SK-N-SH (cell line): Measurements from ENCODE around the gene EIF5. TPM values are rescaled to one million over a fixed set of nuclear protein-coding genes. Genes with fewer than 3 reads are reported as not detected.

Experiments used
- CTCF ChIA-PET: fragments of 300-600, 350-600 bp; formaldehyde crosslinking; extraction: SDS; loops from one replicate; lab custom pipeline; 2021; lab: Yijun Ruan, JAX
- POLR2A ChIA-PET: fragments of 350-600 bp; sonication (Branson Sonifier 250); formaldehyde crosslinking; extraction: SDS; loops from one replicate; lab custom pipeline; 2020; ENCODE audit warnings: antibody characterized with exemption, inconsistent platforms; lab: Yijun Ruan, JAX
- DNase-seq: peaks from one replicate; pipeline ENCODE4 v3.0.0; 2012
- H2AFZ ChIP-seq: fragments of 200-600 bp; sonication (generic); 2 replicates; pipeline ENCODE4 v1.8.1; 2016; ENCODE audit warnings: antibody characterized with exemption, mild to moderate bottlenecking, low read depth
- H3F3A ChIP-seq: fragments of 200-600 bp; sonication (generic); replicated peaks from 2 replicates; pipeline ENCODE3; 2016; ENCODE audit warnings: antibody characterized with exemption, mild to moderate bottlenecking; ENCODE audit not compliant: insufficient read depth
- H3K27ac ChIP-seq, 2 experiments: fragments of 200-500 bp in 1 of 2; fragments of 200-600 bp in 1 of 2; sonication (Bioruptor generic) in 1 of 2; sonication (generic), shearing (Covaris generic) in 1 of 2; 2 replicates each; pipeline versions ENCODE4 v1.5.1 to v1.6.1; 2014 to 2016; ENCODE audit warnings: low read depth in 2 of 2, inconsistent platforms in 1 of 2, low read length in 1 of 2, mild to moderate bottlenecking in 1 of 2, mixed read lengths in 1 of 2
- H3K27me3 ChIP-seq: fragments of 200-600 bp; sonication (generic), shearing (Covaris generic); 2 replicates; pipeline ENCODE4 v1.6.1; 2016; ENCODE audit warnings: mixed run types; ENCODE audit not compliant: insufficient read depth
- H3K36me3 ChIP-seq, 2 experiments: fragments of 200-500 bp in 1 of 2; fragments of 200-600 bp in 1 of 2; sonication (Bioruptor generic) in 1 of 2; sonication (generic) in 1 of 2; replicated peaks in 1 of 2; 2 replicates each; pipeline versions ENCODE3 to v1.5.1; 2014 to 2016; ENCODE audit warnings: low read length in 1 of 2, mild to moderate bottlenecking in 1 of 2; ENCODE audit not compliant: insufficient read depth in 2 of 2, control insufficient read depth in 1 of 2
- H3K4me1 ChIP-seq, 2 experiments: fragments of 200-500 bp in 1 of 2; fragments of 200-600 bp in 1 of 2; sonication (Bioruptor generic) in 1 of 2; sonication (generic), shearing (Covaris generic) in 1 of 2; 2 replicates each; pipeline versions ENCODE4 v1.5.1 to v1.6.1; 2014 to 2016; ENCODE audit warnings: low read depth in 1 of 2, low read length in 1 of 2, mixed run types in 1 of 2; ENCODE audit not compliant: insufficient read depth in 2 of 2, control insufficient read depth in 1 of 2
- H3K4me2 ChIP-seq: fragments of 200-600 bp; sonication (generic), shearing (Covaris generic); 2 replicates; pipeline ENCODE4 v1.6.1; 2017; ENCODE audit warnings: mixed run types
- H3K4me3 ChIP-seq, 2 experiments: fragments of 200-500 bp in 1 of 2; fragments of 200-600 bp in 1 of 2; sonication (Bioruptor generic) in 1 of 2; sonication (generic), shearing (Covaris generic) in 1 of 2; 2 replicates each; pipeline versions ENCODE4 v1.5.1 to v1.8.1; 2014 to 2016; ENCODE audit warnings: low read depth in 2 of 2, inconsistent platforms in 1 of 2, low read length in 1 of 2, mild to moderate bottlenecking in 1 of 2, mixed read lengths in 1 of 2, moderate library complexity in 1 of 2
- H3K79me2 ChIP-seq: fragments of 200-600 bp; sonication (generic); 2 replicates; pipeline ENCODE4 v1.8.1; 2017; ENCODE audit warnings: mild to moderate bottlenecking; ENCODE audit not compliant: insufficient read depth
- H3K9ac ChIP-seq: fragments of 200-600 bp; sonication (generic); 2 replicates; pipeline ENCODE4 v1.6.1; 2017; ENCODE audit warnings: mixed run types
- H3K9me2 ChIP-seq: fragments of 200-600 bp; sonication (generic); 2 replicates; pipeline ENCODE4 v1.6.1; 2017; ENCODE audit warnings: mixed run types
- H3K9me3 ChIP-seq: fragments of 200-600 bp; sonication (generic); 2 replicates; pipeline ENCODE4 v1.6.1; 2017; ENCODE audit warnings: mixed run types, mild to moderate bottlenecking, moderate library complexity
- H4K20me1 ChIP-seq: fragments of 200-600 bp; sonication (generic); 2 replicates; pipeline ENCODE4 v1.6.1; 2017; ENCODE audit warnings: mild to moderate bottlenecking, mixed run types; ENCODE audit not compliant: insufficient read depth
- CHD2 ChIP-seq: fragments of 150-350 bp; IDR thresholded peaks from 2 replicates; pipeline ENCODE4 v1.6.1; 2018; ENCODE audit warnings: low read length; ENCODE audit not compliant: partially characterized antibody
- EZH2phosphoT487 ChIP-seq: fragments of 200-600 bp; sonication (generic); IDR thresholded peaks from 2 replicates; pipeline ENCODE4 v1.6.1; 2017; ENCODE audit warnings: low read depth, mixed run types, mild to moderate bottlenecking, antibody characterized with exemption, moderate library complexity, borderline replicate concordance
- FOSL2 ChIP-seq: IDR thresholded peaks from 2 replicates; pipeline ENCODE4 v1.4.0; 2012; ENCODE audit warnings: low read depth, mild to moderate bottlenecking, moderate library complexity, borderline replicate concordance
- FOXJ3 ChIP-seq: sonication (generic); formaldehyde crosslinking; IDR thresholded peaks from 2 replicates; pipeline ENCODE4 v1.5.1; 2020; ENCODE audit warnings: mild to moderate bottlenecking, missing genetic modification reagents
- GATA2 ChIP-seq: sonication (generic); formaldehyde crosslinking; IDR thresholded peaks from 2 replicates; pipeline ENCODE4 v1.5.0; 2020; ENCODE audit warnings: mild to moderate bottlenecking, missing genetic modification reagents
- MEF2A ChIP-seq: IDR thresholded peaks from 2 replicates; pipeline ENCODE4 v1.4.0; 2012; ENCODE audit warnings: low read depth, borderline replicate concordance
- MXI1 ChIP-seq: IDR thresholded peaks from 2 replicates; pipeline ENCODE4 v1.6.1; 2012; ENCODE audit warnings: mild to moderate bottlenecking, low read depth, low read length, improper control_type of control experiment
- NRF1 ChIP-seq: IDR thresholded peaks from 2 replicates; pipeline ENCODE4 v1.6.1; 2012; ENCODE audit warnings: low read depth, mild to moderate bottlenecking, low read length
- POLR2AphosphoS5 ChIP-seq: IDR thresholded peaks from 2 replicates; pipeline ENCODE4 v1.6.1; 2012; ENCODE audit warnings: low read depth, low read length
- RAD21 ChIP-seq: IDR thresholded peaks from 2 replicates; pipeline ENCODE4 v1.6.1; 2012; ENCODE audit warnings: mild to moderate bottlenecking, low read length
- RFX5 ChIP-seq: IDR thresholded peaks from 2 replicates; pipeline ENCODE4 v1.6.1; 2012; ENCODE audit warnings: mild to moderate bottlenecking, improper control_type of control experiment, low read length
- SIN3A ChIP-seq: IDR thresholded peaks from 2 replicates; pipeline ENCODE4 v1.6.1; 2012; ENCODE audit warnings: low read depth, mild to moderate bottlenecking, low read length, moderate library complexity, borderline replicate concordance
- TCF12 ChIP-seq: IDR thresholded peaks from 2 replicates; pipeline ENCODE4 v1.4.0; 2012
- WGBS: methylation state at CpG from one replicate; pipeline ENCODE4 v1.1.6; 2017; ENCODE audit warnings: low lambda C conversion rate; 5-methylcytosine and 5-hydroxymethylcytosine counted together
- polyA plus RNA-seq, 3 experiments: library from polyadenylated mRNA; depleted of rRNA; stranded (reverse); fragments of >200 nt; gene quantifications; 2 replicates each; pipeline ENCODE4 v1.2.3, GENCODE V29; 2012
- TF ChIP-seq, protein P1 (sequence below): IDR thresholded peaks from 2 replicates; pipeline ENCODE4 v1.4.0; 2012; ENCODE audit warnings: low read depth
- TF ChIP-seq, protein P2 (sequence below): IDR thresholded peaks from 2 replicates; pipeline ENCODE4 v1.6.1; 2012; ENCODE audit warnings: mild to moderate bottlenecking, low read depth, low read length, moderate library complexity
- TF ChIP-seq, protein P3 (sequence below): IDR thresholded peaks from 2 replicates; pipeline ENCODE4; 2012

EIF5 gene
- polyA plus RNA-seq, 1 of the 3 experiments (the other 2 are of a cell fraction): 127 TPM

- Histone ChIP-seq H3K36me3 (no peaks in the 10 kb centered on the region), H3K9ac (no peak overlapping the region), H3K4me3 (no peak overlapping the region), H3K9me2 (no peaks in the 10 kb centered on the region), H4K20me1 (no peaks in the 10 kb centered on the region), H3K9me3 (no peaks in the 10 kb centered on the region), H3K27ac (no peak overlapping the region), H3K27me3 (no peaks in the 10 kb centered on the region), H3F3A (no peaks in the 10 kb centered on the region), H3K4me1 (no peaks in the 10 kb centered on the region), H3K4me2 (no peak overlapping the region), H2AFZ (no peak overlapping the region), H3K79me2 (no peaks in the 10 kb centered on the region)
- CTCF ChIA-PET: interaction anchor here (0.6 kb wide), 1 partner anchor 67 kb away, joined by 3 read pairs; no protein-coding TSS in a partner anchor
- no peak for DNase-seq
- no peak for TF ChIP-seq POLR2AphosphoS5
- TF ChIP-seq FOSL2: no peak
- no peak for TF ChIP-seq RFX5
- TF ChIP-seq RAD21: no peak
- TF ChIP-seq GATA2 (CRISPR knock-in tag): no peak
- TF ChIP-seq FOXJ3 (CRISPR knock-in tag): no peak
- no peak for TF ChIP-seq CHD2
- TF ChIP-seq EZH2phosphoT487: no peak
- TF ChIP-seq, protein P1, sequence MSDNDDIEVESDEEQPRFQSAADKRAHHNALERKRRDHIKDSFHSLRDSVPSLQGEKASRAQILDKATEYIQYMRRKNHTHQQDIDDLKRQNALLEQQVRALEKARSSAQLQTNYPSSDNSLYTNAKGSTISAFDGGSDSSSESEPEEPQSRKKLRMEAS: no peak
- TF ChIP-seq, protein P2, sequence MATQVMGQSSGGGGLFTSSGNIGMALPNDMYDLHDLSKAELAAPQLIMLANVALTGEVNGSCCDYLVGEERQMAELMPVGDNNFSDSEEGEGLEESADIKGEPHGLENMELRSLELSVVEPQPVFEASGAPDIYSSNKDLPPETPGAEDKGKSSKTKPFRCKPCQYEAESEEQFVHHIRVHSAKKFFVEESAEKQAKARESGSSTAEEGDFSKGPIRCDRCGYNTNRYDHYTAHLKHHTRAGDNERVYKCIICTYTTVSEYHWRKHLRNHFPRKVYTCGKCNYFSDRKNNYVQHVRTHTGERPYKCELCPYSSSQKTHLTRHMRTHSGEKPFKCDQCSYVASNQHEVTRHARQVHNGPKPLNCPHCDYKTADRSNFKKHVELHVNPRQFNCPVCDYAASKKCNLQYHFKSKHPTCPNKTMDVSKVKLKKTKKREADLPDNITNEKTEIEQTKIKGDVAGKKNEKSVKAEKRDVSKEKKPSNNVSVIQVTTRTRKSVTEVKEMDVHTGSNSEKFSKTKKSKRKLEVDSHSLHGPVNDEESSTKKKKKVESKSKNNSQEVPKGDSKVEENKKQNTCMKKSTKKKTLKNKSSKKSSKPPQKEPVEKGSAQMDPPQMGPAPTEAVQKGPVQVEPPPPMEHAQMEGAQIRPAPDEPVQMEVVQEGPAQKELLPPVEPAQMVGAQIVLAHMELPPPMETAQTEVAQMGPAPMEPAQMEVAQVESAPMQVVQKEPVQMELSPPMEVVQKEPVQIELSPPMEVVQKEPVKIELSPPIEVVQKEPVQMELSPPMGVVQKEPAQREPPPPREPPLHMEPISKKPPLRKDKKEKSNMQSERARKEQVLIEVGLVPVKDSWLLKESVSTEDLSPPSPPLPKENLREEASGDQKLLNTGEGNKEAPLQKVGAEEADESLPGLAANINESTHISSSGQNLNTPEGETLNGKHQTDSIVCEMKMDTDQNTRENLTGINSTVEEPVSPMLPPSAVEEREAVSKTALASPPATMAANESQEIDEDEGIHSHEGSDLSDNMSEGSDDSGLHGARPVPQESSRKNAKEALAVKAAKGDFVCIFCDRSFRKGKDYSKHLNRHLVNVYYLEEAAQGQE: no peak
- TF ChIP-seq NRF1: no peak
- TF ChIP-seq MEF2A: no peak
- no peak for TF ChIP-seq MXI1
- no peak for TF ChIP-seq TCF12
- TF ChIP-seq, protein P3, sequence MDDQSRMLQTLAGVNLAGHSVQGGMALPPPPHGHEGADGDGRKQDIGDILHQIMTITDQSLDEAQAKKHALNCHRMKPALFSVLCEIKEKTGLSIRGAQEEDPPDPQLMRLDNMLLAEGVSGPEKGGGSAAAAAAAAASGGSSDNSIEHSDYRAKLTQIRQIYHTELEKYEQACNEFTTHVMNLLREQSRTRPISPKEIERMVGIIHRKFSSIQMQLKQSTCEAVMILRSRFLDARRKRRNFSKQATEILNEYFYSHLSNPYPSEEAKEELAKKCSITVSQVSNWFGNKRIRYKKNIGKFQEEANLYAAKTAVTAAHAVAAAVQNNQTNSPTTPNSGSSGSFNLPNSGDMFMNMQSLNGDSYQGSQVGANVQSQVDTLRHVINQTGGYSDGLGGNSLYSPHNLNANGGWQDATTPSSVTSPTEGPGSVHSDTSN: no peak
- no peak for TF ChIP-seq SIN3A
- WGBS: 91% methylated on average over 16 of the region's 16 CpGs
- POLR2A ChIA-PET: no interaction called here
Observed at GRCh38 chr14:103316721-103317121, 17.3 kb upstream of the EIF5 start.
